Right lobe of liver (tissue), 4 donors: ENCODE measurements around the gene CNGB1.

Experiments used
- POLR2A ChIP-seq: fragments of 450-650 bp; IDR thresholded peaks from one replicate; pipeline ENCODE4 v1.6.1; 2017; ENCODE audit warnings: antibody characterized with exemption, mild to moderate bottlenecking
- TF ChIP-seq, protein P1 (sequence below), 4 donors: fragments of 200-600 bp in 3 of 4; fragments of 450-650 bp in 1 of 4; IDR thresholded peaks; one replicate each; pipeline versions ENCODE4 v1.5.1 to v1.8.0; 2016 to 2022; ENCODE audit warnings: antibody characterized with exemption in 4 of 4, mild to moderate bottlenecking in 2 of 4
- donor health status: DM: no; HTN: no; CAD: no.
- donor health status: DM: no; HTN: no; CAD: no.
- donor health status: DM: no; HTN: yes; CAD: no.

DNA sequence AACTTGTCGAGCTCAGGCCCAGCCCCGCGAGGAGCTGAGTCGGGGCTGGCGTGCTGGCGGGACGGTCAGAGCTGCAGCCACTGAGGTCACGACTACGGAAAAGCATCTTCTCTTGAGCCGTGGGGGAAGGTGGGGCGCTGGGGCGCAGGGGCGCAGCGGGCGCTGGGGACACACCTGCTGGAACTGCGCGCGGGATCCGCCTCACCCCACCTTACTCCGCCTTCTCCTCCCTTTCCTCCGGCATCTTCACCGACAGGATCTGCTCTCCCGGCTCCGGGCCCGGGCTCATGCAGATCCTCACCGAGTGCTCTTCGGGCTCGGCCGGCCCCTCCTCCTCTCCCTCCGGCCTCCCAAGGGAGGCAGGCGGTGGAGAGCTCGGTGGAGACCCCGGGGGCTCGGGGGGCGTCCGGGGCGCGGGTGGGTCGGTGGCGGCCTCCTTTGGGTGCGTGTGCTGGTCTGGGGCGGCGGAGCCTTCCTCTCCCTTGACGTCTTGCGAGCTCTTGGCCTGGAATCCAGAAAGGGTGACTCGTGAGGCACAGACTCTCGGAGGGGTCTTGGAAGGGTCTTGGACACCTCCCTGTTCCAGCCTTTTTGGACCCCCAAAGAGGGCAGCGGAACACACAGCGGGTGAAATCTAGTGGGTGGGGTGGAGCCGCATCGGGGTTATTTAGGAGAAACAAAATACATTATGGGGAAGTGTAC is 86.8 kb downstream of the CNGB1 start:
- TF ChIP-seq POLR2A: no peak
- TF ChIP-seq, protein P1, sequence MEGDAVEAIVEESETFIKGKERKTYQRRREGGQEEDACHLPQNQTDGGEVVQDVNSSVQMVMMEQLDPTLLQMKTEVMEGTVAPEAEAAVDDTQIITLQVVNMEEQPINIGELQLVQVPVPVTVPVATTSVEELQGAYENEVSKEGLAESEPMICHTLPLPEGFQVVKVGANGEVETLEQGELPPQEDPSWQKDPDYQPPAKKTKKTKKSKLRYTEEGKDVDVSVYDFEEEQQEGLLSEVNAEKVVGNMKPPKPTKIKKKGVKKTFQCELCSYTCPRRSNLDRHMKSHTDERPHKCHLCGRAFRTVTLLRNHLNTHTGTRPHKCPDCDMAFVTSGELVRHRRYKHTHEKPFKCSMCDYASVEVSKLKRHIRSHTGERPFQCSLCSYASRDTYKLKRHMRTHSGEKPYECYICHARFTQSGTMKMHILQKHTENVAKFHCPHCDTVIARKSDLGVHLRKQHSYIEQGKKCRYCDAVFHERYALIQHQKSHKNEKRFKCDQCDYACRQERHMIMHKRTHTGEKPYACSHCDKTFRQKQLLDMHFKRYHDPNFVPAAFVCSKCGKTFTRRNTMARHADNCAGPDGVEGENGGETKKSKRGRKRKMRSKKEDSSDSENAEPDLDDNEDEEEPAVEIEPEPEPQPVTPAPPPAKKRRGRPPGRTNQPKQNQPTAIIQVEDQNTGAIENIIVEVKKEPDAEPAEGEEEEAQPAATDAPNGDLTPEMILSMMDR (IDR thresholded peaks at IDR 0.05): no peak
